GM21367 (cell line): Measurements from ENCODE around the gene REL.
"Not testable (repeated sequence)": the region's sequence is repeated elsewhere in the genome, so short reads cannot be mapped to it uniquely, and the experiment has no call there.

Experiments
- ATAC-seq: cut with Tn5 transposase; IDR thresholded peaks from one replicate; pipeline ENCODE4 v1.9.1; 2021; ENCODE audit not compliant: unreplicated experiment

The REL gene

DNA sequence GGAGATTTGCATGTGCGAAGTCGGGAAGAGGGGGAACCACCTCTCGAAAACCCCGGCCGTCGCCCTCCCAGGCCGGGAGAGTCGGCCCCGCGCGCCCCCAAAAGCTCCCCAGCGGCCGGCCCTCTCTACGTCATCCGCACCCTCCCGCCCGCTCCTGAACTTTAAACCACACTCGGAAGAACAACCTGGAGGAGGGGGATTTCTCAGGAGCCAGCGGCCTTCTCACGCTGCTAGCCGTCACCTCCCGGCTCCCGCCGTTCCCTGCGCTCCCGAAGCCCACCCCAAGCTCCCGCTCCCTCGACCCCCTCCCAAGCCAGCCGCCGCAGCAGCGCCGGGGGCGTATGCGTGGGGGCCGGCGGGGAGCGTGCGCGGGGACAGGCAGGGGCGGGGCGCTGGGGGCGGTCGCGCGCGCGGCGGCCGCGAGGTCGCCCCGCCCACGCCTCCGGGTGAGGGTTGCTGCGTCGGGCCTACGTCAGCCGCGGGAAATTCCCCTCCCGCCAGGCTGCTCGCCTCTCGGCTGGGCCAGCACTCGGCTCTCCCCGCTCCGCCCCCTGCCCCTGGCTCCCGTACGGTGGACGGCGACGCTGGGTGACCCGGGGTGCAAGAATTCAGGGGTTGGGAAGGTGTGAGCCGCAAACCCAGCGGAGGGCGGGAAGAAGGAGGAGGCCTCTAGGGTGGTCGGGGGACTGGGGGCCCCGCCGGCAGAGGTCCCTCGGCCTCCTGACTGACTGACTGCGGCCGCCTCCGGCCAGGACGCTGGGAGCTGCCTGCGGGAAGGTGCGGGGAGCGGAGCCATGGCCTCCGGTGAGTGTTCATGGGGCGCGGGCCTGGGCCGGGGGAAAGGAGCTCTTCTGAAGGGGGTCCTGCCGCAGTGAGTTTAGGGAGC lies at the start of gene REL:
REL (plus strand) TSS at position 528 of the 886 bp plus-strand sequence; CDS start at position 795, 267 bp downstream.
- peak; percentile 70 for ATAC-seq

DNA sequence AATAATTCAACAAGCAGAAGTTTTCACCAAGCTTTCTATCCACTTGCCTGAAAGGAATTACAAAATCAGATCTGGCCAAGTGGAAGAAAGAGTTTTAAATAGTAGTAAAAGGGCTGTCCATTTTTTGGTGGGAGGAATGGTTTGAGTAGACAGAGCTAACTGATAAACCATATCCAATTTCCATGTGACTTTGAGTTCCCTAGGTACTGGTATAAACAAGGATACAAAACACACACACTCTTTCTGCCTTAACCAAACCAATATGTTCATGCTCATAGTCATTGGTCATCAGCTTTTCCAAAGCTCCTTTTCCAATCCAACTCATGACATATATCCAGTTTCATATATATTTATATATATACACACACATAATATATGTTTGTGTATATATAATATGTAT lies 49.5 kb upstream of the REL start:
- no peak for ATAC-seq

DNA sequence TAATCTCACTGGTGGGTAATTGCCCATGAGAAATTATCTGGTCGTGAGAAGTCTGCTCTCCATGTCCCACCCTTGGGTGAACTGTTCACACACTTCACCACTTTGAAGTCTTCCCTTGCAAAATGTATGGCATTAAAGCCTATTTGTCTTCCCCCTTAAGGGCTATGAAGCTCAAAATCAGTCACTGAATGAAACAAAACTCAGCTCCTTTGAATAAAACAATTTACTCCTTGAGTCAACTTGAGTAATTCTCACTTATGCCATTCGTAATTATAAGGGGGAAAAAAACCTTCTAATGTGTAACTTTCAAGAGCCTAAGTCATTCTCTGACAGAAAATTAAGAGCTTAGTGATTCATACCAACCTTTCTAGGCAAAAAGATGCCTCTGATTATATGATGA lies 48.8 kb upstream of the REL start:
- no peak for ATAC-seq

DNA sequence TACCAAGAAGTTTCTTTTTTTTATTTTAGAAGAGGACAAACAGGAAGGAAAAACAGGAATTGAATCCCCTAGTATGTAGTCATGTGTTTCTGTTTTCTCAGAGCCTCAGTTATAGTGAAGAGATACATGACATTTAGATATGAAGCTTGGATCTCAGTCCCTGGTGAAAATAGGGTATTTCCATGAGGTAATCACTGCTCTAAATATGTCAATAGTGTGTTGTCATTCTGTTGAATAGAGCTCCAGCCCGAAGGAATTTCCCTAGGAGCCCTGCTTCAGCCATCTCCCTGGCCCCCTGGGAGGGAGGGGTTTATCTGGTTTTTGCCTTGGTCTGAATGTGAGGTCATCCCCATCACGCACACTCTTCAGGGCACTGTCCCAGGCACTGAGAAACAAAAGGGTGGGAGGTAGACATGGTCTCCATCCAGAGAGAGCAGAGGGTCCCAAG lies 47.1 kb upstream of the REL start:
- ATAC-seq: no peak

DNA sequence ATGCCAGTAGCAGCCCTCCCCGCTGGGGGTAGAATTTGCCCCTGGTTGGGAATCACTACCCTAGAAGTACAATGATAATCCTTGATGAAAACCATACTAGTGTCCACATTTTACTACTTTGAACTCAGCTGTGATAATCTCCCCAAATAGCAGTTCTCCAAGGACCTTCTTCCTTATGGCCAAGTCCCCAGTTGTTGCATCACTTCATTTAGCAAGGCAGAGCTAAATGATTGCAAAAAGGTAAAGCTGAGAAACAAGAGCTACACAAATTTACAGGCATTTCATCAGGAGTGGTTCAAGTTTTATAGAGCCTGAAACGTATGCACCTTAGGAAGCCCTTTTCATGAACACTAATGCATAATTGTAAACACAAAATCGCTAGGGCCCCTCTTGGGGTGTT lies 44.9 kb upstream of the REL start:
- ATAC-seq: no peak

DNA sequence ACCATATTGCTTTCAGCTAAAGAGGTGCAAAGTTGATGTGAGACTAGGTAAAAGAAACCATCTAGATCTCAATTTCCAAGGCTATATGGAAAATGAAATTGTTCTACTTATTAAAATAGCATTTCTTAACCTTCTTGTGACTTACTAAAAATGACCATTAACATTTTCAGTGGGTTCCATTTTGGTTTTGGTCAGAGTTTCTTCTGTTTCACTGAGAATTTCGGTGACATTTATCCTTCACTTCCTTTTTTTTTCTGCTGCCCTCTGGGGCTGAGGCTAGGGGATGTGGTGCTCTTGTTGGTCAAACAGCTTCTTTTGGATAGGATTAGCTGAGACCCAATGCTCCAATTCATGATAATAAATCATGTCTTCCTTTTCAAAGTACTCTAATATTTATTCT lies 44.3 kb upstream of the REL start:
- ATAC-seq: no peak

DNA sequence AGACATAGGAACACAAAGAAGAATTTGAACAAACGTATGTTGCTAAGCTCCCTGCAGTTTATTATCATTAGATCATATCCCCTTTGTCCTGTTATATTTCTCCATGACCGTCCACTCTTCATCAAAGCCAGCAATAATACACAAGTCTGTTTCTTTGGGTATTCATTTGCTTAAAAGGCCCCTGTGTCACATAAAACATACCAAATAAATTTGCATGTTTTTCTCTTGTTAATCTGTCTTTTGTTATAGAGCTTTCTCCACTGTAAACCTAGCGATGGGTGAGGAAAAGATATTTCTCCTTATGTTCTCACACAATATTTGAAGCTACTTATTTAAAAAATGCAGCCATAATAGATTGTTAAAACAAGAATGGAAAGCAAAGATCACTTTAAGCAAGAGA lies 42.9 kb upstream of the REL start:
- no peak for ATAC-seq

DNA sequence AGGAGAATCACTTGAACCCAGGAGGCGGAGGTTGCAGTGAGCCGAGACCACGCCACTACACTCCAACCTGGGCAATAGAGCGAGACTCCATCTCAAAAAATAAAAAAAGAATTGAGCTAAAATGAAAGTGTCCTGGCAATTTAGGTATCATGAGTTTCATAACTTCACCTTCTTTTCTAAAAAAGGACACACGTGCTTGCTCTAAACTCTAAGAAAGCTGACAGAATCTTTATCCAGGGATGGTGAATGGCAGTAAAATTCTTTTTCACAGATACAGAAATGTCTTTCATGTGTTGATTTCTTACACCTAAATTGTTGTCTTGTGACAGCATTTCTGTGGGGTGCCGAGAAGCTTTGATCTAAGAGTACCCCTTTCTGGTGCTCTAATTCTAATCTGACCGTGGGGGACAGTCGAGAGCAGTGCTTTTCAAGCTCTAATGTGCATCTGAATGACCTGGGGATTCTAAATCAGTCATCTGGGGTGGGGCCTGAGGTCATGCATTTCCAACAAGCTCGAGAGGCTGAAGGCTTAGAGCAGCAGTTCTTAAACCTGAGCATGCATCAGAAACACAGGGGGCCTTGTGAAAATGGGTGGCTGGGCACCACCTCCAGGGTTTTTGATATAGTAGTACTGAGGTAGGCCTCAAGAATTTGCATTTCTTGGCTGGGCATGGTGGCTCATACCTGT lies 42.1 kb upstream of the REL start:
- peak; percentile 33 for ATAC-seq

DNA sequence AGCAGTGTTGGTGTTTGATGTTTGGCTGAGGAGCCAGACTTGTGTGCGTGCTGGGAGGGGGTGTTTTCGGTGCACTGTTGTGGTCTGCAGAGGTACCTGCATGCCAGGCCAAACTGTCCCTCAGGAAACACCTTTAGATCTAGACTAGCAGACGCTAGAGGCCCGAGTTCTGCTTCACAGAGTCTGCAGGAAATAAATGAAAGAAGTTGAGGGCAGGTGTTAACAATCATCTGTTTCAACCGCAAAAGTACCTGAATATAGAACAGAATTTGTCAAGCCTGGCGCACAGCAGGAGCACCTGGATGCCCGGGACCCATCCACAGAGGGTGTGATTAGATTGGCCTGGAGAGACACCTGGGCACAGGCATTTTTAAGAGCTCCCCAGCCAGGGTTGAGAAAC lies 40.5 kb upstream of the REL start:
- ATAC-seq: peak; percentile 51

DNA sequence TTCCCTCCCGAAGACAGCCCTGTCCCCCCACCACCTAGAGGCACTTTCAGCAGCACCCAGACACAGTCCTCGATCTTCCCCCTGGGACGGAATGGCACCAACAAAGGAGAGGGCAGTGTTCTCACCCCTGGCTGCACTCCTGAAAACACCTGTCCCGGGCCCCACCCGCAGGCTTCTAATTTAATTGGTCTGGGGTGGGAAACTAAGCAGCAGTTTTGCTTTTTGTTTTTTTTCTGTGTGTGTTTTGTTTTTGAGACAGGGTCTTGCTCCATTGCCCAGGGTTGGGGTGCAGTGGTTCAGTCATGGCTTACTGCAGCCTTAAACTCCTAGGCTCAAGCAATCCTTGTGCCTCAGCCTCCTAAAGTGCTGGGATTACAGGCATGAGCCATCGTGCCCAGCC lies 38.4 kb upstream of the REL start:
- ATAC-seq: no peak

DNA sequence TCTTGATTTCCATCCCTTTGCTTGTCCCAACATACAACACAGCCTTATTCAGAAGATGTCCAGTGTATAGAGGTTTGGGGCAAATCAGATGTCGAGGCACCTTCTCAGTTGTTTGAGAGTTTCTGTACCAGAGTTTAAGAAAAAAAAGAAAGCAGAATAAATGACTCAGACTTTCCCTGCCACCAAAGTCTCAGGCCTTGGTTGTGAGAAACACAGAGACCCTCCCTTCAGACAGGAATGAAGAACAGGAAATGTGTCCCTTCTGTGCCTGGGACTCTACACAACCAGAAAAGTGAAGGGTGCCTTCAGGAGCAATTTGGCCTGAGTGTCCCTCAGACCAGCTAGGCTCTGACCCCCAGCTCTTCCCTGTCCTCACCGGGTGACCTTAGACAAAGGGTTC lies 37.3 kb upstream of the REL start:
- ATAC-seq: no peak

DNA sequence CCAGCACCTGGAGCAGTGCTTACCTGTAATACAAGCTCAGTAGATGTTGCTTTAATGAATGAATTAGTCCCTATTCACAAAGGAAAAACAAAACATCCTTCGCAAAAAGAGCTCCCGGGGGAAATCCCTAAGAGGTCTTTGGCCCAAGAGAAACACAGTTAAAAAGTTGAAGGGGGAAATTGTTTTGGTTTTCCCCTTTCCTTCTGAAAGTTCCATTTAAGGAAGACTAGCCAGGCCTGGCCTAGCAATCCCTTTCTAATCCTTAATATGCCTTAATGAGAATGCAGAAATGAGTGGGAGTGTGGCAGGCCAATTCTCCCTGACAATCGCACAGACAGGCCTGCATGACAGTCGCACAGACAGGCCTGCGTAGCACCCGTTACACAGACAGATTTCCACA lies 33.5 kb upstream of the REL start:
- no peak for ATAC-seq

DNA sequence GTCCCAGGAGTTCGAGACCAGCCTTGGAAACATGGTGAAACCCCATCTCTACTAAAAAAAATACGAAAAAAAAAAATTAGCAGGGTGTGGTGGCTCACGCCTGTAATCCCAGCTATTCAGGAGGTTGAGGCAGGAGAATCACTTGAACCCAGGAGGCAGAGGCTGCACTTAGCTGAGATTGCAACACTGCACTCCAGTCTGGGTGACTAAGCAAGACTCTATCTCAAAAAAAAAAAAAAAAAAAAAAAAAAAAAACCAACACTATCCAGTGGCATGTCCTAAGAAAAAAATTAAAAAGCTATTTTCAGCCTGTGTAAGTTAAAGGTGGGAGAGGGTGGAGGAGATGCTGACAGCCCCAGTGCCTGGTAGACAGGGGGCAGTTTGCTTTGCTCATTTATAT lies 32.2 kb upstream of the REL start:
- no peak for ATAC-seq

DNA sequence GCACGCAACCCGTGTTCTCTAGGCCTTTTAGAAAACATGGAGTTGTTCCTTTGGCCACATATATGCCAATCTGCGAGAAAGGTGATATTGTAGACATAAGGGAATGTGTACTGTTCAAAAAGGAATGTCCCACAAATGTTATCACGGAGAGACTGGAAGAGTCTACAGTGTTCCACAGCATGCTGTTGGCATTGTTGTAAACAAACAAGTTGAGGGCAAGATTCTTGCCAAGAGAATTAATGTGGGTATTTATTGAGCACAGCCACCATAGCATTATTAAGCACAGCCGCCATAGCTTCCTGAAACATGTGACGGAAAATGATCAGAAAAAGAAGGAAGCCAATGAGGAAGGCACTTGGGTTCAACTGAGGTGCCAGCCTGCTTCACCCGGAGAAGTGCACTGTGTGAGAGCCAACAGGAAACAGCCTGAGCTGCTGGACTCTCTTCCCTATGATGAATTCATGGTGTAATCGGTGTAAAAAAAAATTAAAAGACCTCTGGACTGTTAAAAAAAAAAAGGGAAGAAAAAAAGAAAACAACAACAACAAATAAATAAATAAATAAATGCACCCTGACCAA lies 29.0 kb upstream of the REL start:
- no peak for ATAC-seq

DNA sequence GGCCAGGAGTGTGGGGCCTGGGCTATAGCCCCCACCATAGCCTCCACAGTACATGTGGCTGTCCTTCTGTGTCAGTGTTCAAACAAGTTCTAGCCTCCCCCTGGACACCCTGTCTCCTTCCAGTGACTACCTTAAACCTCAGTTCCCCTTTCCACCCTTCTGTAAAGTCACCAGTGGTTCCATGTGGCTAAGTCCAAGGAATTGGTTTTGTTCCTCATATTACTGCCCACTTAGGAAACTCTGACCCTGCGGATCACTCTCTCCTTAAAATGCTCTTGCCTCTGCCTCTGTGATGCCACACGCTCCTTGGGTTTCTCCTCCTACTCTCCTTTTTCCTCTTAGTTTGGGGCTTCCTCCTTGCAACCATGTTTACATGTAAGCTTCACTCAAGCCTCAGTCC lies 27.8 kb upstream of the REL start:
- no peak for ATAC-seq

DNA sequence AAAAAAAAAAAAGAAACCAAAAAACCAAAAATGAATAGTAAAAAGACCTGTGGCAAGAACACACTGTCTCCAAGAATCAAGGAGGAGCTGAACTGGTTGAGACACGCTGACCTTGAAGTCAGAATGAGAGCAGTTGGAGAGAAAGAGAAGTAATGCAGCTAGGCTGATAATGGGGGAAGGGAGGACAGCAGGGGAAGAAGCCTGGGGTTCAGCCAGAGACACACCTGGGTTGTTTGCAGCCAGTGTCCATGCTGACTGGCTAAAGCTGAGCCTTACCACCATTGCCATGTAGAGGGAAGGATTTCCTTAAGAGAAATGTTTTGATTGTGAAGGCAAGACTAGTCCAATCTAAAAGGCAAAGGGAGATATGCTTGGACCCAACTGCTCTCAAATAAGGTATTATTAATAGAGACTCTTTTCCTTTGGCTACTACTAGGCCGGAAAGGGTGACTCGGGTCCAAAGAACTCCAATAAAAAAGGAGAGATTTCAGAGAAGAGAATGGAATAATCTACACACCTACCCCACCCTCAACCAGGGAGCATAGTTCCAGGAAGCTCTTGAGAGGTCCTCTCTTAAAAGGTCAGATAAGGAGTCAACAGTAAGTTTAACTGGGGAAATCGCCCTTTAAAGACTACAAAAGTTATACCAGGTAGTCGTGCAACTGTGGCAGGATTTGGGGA lies 25.2 kb upstream of the REL start:
- ATAC-seq: no peak

DNA sequence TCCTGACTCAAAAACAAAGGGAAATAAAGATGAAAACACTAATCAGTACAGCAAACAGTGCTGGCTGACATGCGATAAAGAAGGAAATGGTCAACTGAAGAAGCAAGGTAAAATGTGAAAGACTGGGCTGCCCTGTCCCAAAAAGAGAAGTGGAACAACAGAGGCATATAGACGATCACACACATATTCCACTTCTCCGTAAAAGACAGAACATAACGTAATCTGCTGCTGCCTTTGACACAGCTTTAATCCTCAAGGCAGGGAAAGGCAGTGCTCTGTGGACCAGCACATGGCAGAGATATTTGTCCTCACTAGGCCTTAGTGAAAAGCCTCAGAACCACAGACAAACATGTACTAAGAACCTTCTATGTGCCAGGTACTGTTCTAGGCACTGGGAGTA lies 24.3 kb upstream of the REL start:
- no peak for ATAC-seq

DNA sequence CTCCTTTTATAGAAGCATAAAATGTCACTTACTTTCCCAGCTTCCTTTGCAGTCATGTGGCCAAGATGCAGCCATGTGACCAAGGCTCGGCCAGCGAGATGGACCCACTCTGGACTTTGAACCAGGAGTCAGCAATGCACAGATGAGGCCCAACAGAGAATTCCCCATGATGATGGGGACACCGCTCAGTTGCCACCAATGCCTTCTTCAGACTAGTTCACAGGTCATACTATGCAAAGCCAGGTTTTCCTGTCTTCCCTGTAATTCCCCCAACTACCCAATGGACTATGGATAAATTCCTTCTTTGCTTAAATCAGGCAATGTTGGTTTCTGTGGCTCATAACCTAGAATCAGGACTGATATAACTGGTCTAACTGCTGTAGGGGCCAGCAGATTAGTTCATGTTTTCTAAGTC lies 22.5 kb upstream of the REL start:
- ATAC-seq: no peak

DNA sequence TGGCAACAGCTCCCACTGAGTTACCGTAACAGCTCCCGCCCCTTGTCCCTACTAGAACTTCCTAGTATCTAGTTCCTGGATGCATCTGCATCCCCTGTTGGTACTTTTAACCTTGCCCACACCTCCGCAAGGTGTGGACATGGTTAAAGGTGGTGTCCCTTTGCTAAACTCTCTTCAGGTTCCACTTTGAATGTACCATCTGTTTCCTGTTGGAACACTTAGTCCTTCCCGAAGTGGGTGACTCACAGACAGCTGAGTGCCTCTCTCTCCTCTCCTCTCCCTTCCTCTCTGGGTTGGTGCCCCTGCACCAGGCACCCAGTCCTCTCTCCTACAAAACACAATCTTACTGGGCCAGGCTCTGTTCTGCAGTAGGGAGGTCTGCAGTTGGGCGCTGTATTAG lies 19.6 kb upstream of the REL start:
- ATAC-seq: no peak

DNA sequence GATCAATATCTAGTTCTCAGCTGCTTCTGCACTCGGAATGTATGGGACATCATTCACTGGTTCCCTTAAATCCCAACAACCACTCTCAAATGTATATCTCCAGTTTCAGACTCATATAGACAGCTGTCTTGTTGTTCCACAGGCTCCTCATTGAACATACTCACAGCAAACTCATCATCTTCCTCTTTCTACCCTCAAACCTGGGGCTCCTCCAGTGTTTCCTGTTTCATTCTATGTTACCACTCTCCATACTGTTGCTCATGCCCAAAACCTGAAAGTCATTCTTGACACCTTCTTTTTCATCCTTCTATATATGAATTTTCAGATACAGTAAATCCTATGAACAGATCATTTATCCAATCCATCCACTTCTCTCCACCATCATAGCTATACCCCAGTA lies 18.7 kb upstream of the REL start:
- ATAC-seq: no peak

DNA sequence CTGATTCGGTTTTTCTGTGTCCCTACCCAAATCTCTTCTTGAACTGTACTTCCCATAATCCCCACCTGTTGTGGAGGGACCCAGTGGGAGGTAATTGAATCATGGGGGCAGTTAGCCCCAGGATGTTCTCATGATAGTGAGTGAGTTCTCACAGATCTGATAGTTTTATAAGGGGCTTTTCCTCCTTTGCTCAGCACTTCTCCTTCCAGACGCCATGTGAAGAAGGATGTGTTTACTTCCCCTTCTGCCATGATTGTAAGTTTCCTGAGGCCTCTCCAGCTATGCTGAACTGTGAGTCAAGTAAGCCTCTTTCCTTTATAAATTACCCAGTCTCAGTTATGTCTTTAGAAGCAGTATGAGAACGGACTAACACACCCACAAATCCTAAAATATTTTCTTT lies 16.0 kb upstream of the REL start:
- ATAC-seq: not testable (repeated sequence)

DNA sequence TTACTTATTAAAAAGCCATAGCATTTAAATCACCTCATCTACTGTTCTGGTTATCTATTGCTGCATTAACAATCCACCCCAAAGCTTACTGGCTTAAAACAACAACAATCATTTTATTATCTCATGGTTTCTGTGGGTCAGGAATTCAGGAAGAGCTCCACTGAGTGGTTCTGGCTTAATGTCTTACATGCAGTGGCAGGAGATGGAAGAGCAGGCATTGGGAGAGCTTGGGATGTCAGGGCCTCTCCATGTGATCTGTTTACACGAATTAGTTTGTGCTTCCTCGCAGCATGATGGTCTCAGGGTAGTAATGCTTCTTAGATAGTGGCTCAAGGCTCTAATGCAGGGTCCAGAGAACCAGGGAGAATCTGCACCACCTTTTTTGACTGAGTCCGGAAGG lies 14.4 kb upstream of the REL start:
- ATAC-seq: no peak
